ENCODE results near the gene DPYSL3. TPM values are rescaled to one million over a fixed set of nuclear protein-coding genes. Genes with fewer than 3 reads are reported as not detected.

DPYSL3 gene
- total RNA-seq, 2 experiments from 2014 or later = 0.13 to 0.38 TPM

GRCh38 chr5:147507480-147508126, 2.3 kb downstream of the DPYSL3 start:
- ATAC-seq = no peak
- POLR2A ChIA-PET = no interaction called here
- peaks cover 2% of the 10 kb centered on the region for H3K9me3 Mint-ChIP-seq
- CTCF ChIA-PET = no interaction called here
- intact Hi-C loops (cut with micrococcal nuclease) = no loop called here
- TF ChIP-seq, protein P1, sequence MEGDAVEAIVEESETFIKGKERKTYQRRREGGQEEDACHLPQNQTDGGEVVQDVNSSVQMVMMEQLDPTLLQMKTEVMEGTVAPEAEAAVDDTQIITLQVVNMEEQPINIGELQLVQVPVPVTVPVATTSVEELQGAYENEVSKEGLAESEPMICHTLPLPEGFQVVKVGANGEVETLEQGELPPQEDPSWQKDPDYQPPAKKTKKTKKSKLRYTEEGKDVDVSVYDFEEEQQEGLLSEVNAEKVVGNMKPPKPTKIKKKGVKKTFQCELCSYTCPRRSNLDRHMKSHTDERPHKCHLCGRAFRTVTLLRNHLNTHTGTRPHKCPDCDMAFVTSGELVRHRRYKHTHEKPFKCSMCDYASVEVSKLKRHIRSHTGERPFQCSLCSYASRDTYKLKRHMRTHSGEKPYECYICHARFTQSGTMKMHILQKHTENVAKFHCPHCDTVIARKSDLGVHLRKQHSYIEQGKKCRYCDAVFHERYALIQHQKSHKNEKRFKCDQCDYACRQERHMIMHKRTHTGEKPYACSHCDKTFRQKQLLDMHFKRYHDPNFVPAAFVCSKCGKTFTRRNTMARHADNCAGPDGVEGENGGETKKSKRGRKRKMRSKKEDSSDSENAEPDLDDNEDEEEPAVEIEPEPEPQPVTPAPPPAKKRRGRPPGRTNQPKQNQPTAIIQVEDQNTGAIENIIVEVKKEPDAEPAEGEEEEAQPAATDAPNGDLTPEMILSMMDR (IDR thresholded peaks at IDR 0.05) = no peak
- H3K4me3 Mint-ChIP-seq = no peak overlapping the region
- DNase-seq = no peak
- peaks cover 32% of the 10 kb centered on the region for H3K27me3 Mint-ChIP-seq
- H3K27ac Mint-ChIP-seq = no peak overlapping the region
- H3K36me3 Mint-ChIP-seq (ENCODE audit: low read depth) = no peaks in the 10 kb centered on the region
- peaks cover 3% of the 10 kb centered on the region for H3K4me1 Mint-ChIP-seq (ENCODE audit: low read depth)

DNA sequence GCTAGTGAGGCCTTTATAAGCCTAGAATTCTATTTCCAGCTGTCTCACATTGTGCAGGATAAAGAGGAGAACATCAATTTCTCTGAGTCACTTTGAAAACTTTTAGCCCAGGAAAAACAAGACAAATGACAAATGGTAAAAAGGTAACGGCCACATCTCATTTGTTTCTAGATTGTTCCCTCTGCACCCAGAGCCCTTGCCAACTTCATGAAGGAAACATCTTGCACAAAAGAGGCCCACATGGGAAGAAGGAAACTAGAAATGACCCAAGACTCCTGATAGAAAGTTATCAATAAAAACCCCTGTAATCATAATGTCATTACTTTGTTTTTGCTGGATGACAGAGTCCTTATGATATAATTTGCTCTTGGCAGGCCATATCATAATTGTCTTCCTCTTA, 5.3 kb downstream of the DPYSL3 start:
- ATAC-seq (no peak), DNase-seq (no peak)
- Mint-ChIP-seq H3K27ac (no peak overlapping the region), H3K36me3 (ENCODE audit: low read depth) (no peaks in the 10 kb centered on the region), H3K4me3 (no peak overlapping the region), H3K27me3 (peaks cover 16% of the 10 kb centered on the region), H3K9me3 (peaks cover 2% of the 10 kb centered on the region), H3K4me1 (ENCODE audit: low read depth) (no peaks in the 10 kb centered on the region)
- ChIA-PET POLR2A (no interaction called here), CTCF (no interaction called here)
- TF ChIP-seq, protein P1 (IDR thresholded peaks at IDR 0.05) = no peak
- intact Hi-C loops (cut with micrococcal nuclease) = no loop called here

- TF ChIP-seq, protein P1 (IDR thresholded peaks at IDR 0.05) = no peak
- Mint-ChIP-seq H3K36me3 (ENCODE audit: low read depth) (no peaks in the 10 kb centered on the region), H3K27ac (no peak overlapping the region), H3K4me3 (no peak overlapping the region), H3K9me3 (peaks cover 2% of the 10 kb centered on the region), H3K27me3 (peaks cover 15% of the 10 kb centered on the region), H3K4me1 (ENCODE audit: low read depth) (no peaks in the 10 kb centered on the region)
- ChIA-PET CTCF (no interaction called here), POLR2A (no interaction called here)
- ATAC-seq (no peak), DNase-seq (no peak)
- intact Hi-C loops (cut with micrococcal nuclease) = no loop called here
Measured at GRCh38 chr5:147504011-147504410, 5.9 kb downstream of the DPYSL3 start.

- intact Hi-C loops (cut with micrococcal nuclease) = no loop called here
- CTCF ChIA-PET = no interaction called here
- Mint-ChIP-seq H3K36me3 (ENCODE audit: low read depth) (no peaks in the 10 kb centered on the region), H3K4me3 (no peak overlapping the region), H3K27ac (no peak overlapping the region), H3K27me3 (peaks cover 7% of the 10 kb centered on the region), H3K9me3 (no peaks in the 10 kb centered on the region), H3K4me1 (ENCODE audit: low read depth) (no peaks in the 10 kb centered on the region)
- ATAC-seq (no peak), DNase-seq (no peak)
- TF ChIP-seq, protein P1 (IDR thresholded peaks at IDR 0.05) = no peak
- POLR2A ChIA-PET = no interaction called here
Measured at GRCh38 chr5:147490989-147491388, 18.9 kb downstream of the DPYSL3 start.

DNA sequence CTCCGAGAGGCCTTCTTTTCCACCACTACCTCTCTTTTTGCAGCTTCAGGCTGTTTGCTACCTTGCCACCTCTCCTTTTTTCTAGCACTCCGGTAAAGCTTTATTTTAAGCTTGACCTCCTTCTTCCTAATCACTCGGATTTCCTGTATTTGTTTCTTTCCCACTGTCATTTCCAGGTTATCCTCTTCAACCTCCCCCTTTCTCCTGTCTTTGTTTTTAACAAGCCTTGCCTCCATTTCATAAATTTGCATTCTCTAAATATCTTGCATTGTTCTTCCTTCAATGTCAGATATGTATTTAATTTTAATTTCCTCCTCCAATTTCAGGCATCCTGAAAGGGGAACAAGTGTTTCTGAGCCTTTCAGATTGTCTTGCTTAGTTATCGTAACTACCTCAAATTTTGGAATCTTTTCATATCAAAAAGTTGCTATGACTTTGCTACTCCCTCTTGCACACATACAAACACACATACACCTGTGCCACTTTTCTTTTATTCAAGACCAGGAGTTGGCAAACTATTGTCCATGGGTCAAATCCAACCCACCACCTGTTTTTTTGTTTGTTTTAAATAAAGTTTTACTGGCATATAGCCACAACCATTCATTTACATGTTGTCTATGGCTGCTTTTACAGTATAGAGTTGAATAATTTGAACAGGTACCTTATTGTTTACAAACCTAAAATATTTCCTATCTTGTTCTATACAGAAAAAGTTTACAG, 22.7 kb downstream of the DPYSL3 start:
- DNase-seq (no peak), ATAC-seq (no peak)
- Mint-ChIP-seq H3K9me3 (peaks cover 2% of the 10 kb centered on the region), H3K4me3 (no peak overlapping the region), H3K4me1 (ENCODE audit: low read depth) (no peaks in the 10 kb centered on the region), H3K36me3 (ENCODE audit: low read depth) (no peaks in the 10 kb centered on the region), H3K27me3 (peaks cover 5% of the 10 kb centered on the region), H3K27ac (no peak overlapping the region)
- CTCF ChIA-PET = no interaction called here
- TF ChIP-seq, protein P1 (IDR thresholded peaks at IDR 0.05) = no peak
- POLR2A ChIA-PET = no interaction called here
- intact Hi-C loops (cut with micrococcal nuclease) = no loop called here
